ENCODE measurements around the gene NUP160. TPM values are rescaled to one million over a fixed set of nuclear protein-coding genes. Genes with fewer than 3 reads are reported as not detected.
"Not testable (repeated sequence)": the region's sequence is repeated elsewhere in the genome, so short reads cannot be mapped to it uniquely, and the experiment has no call there.

NUP160 gene
- total RNA-seq, 1 experiment from 2014 or later, result 74.1 TPM

GRCh38 chr11:47848700-47849155 lies 578 bp upstream of the NUP160 start:
- H3K27me3 ChIP-seq, result no peaks in the 10 kb centered on the region
- peaks cover 27% of the 10 kb centered on the region for H3K36me3 ChIP-seq
- DNase-seq, result no peak
- peaks cover 12% of the 10 kb centered on the region for H3K4me1 ChIP-seq
- H3K27ac ChIP-seq, result peak overlapping the region; percentile 90
- H3K9me3 ChIP-seq (replicated peaks), result no peaks in the 10 kb centered on the region
- peak overlapping the region; percentile 89 for H3K4me3 ChIP-seq

- Histone ChIP-seq H3K27ac (peak overlapping the region; percentile 90), H3K4me1 (peaks cover 10% of the 10 kb centered on the region), H3K4me3 (peak overlapping the region; percentile 89), H3K9me3 (replicated peaks) (no peaks in the 10 kb centered on the region), H3K36me3 (peaks cover 37% of the 10 kb centered on the region), H3K27me3 (no peaks in the 10 kb centered on the region)
- DNase-seq, result no peak
Measured at GRCh38 chr11:47847537-47847891, 636 bp downstream of the NUP160 start.

- DNase-seq, result no peak
- Histone ChIP-seq H3K4me3 (peak overlapping the region; percentile 89), H3K9me3 (replicated peaks) (no peaks in the 10 kb centered on the region), H3K4me1 (peaks cover 7% of the 10 kb centered on the region), H3K27ac (no peak overlapping the region), H3K27me3 (no peaks in the 10 kb centered on the region), H3K36me3 (peaks cover 43% of the 10 kb centered on the region)
Measured at GRCh38 chr11:47846998-47847397, 1.2 kb downstream of the NUP160 start.

- Histone ChIP-seq H3K27me3 (no peaks in the 10 kb centered on the region), H3K27ac (no peak overlapping the region), H3K4me3 (no peak overlapping the region), H3K36me3 (peaks cover 75% of the 10 kb centered on the region), H3K9me3 (replicated peaks) (no peaks in the 10 kb centered on the region), H3K4me1 (peaks cover 7% of the 10 kb centered on the region)
- DNase-seq, result no peak
Measured at GRCh38 chr11:47843361-47844055, 4.6 kb downstream of the NUP160 start.

- Histone ChIP-seq H3K27me3 (no peaks in the 10 kb centered on the region), H3K36me3 (peaks cover 81% of the 10 kb centered on the region), H3K27ac (no peak overlapping the region), H3K4me1 (peaks cover 7% of the 10 kb centered on the region), H3K4me3 (no peak overlapping the region), H3K9me3 (replicated peaks) (no peaks in the 10 kb centered on the region)
- DNase-seq, result no peak
Measured at GRCh38 chr11:47842749-47843148, 5.4 kb downstream of the NUP160 start.

- Histone ChIP-seq H3K27me3 (no peaks in the 10 kb centered on the region), H3K4me3 (no peak overlapping the region), H3K27ac (no peak overlapping the region), H3K9me3 (replicated peaks) (no peaks in the 10 kb centered on the region), H3K36me3 (peaks cover 93% of the 10 kb centered on the region), H3K4me1 (no peaks in the 10 kb centered on the region)
- DNase-seq, result no peak
Measured at GRCh38 chr11:47837929-47838328, 10.2 kb downstream of the NUP160 start.

- H3K4me3 ChIP-seq, result no peak overlapping the region
- H3K27ac ChIP-seq, result no peak overlapping the region
- no peaks in the 10 kb centered on the region for H3K9me3 ChIP-seq (replicated peaks)
- H3K27me3 ChIP-seq, result no peaks in the 10 kb centered on the region
- peaks cover 95% of the 10 kb centered on the region for H3K36me3 ChIP-seq
- DNase-seq, result no peak
- no peaks in the 10 kb centered on the region for H3K4me1 ChIP-seq
Measured at GRCh38 chr11:47837292-47837691, 10.9 kb downstream of the NUP160 start.

- not testable (repeated sequence) for H3K4me3 ChIP-seq; H3K9me3 ChIP-seq (replicated peaks); H3K27me3 ChIP-seq; H3K27ac ChIP-seq; DNase-seq; H3K4me1 ChIP-seq
- peaks cover 75% of the 10 kb centered on the region for H3K36me3 ChIP-seq
Measured at GRCh38 chr11:47830013-47830412, 18.1 kb downstream of the NUP160 start.

- no peaks in the 10 kb centered on the region for H3K9me3 ChIP-seq (replicated peaks)
- H3K4me3 ChIP-seq, result no peak overlapping the region
- H3K27ac ChIP-seq, result no peak overlapping the region
- peaks cover 71% of the 10 kb centered on the region for H3K36me3 ChIP-seq
- no peak for DNase-seq
- H3K27me3 ChIP-seq, result no peaks in the 10 kb centered on the region
- H3K4me1 ChIP-seq, result no peaks in the 10 kb centered on the region
Measured at GRCh38 chr11:47828284-47828683, 19.9 kb downstream of the NUP160 start.

- H3K9me3 ChIP-seq (replicated peaks); H3K27me3 ChIP-seq; DNase-seq; H3K4me3 ChIP-seq; H3K27ac ChIP-seq; H3K4me1 ChIP-seq: not testable (repeated sequence)
- H3K36me3 ChIP-seq, result peaks cover 58% of the 10 kb centered on the region
Measured at GRCh38 chr11:47822664-47823063, 25.5 kb downstream of the NUP160 start.

GRCh38 chr11:47819743-47820142 lies 28.4 kb downstream of the NUP160 start:
- Histone ChIP-seq H3K4me3 (no peak overlapping the region), H3K27me3 (no peaks in the 10 kb centered on the region), H3K36me3 (peaks cover 64% of the 10 kb centered on the region), H3K27ac (no peak overlapping the region), H3K9me3 (replicated peaks) (no peaks in the 10 kb centered on the region), H3K4me1 (no peaks in the 10 kb centered on the region)
- DNase-seq, result no peak

- no peaks in the 10 kb centered on the region for H3K4me1 ChIP-seq
- no peak for DNase-seq
- H3K27ac ChIP-seq, result no peak overlapping the region
- H3K27me3 ChIP-seq, result no peaks in the 10 kb centered on the region
- H3K9me3 ChIP-seq (replicated peaks), result no peaks in the 10 kb centered on the region
- no peak overlapping the region for H3K4me3 ChIP-seq
- H3K36me3 ChIP-seq, result peaks cover 81% of the 10 kb centered on the region
Measured at GRCh38 chr11:47800759-47801158, 47.4 kb downstream of the NUP160 start.

- Histone ChIP-seq H3K4me3 (no peak overlapping the region), H3K27ac (no peak overlapping the region), H3K9me3 (replicated peaks) (no peaks in the 10 kb centered on the region), H3K4me1 (peaks cover 9% of the 10 kb centered on the region), H3K27me3 (no peaks in the 10 kb centered on the region), H3K36me3 (peaks cover 82% of the 10 kb centered on the region)
- no peak for DNase-seq
Measured at GRCh38 chr11:47797633-47798032, 50.5 kb downstream of the NUP160 start.

GRCh38 chr11:47791774-47792430 lies 56.2 kb downstream of the NUP160 start:
- peaks cover 24% of the 10 kb centered on the region for H3K4me1 ChIP-seq
- H3K36me3 ChIP-seq, result peaks cover 62% of the 10 kb centered on the region
- H3K27me3 ChIP-seq, result no peaks in the 10 kb centered on the region
- H3K4me3 ChIP-seq, result no peak overlapping the region
- H3K27ac ChIP-seq, result peak overlapping the region; percentile 92
- DNase-seq, result peak; percentile 74 to 81
- no peaks in the 10 kb centered on the region for H3K9me3 ChIP-seq (replicated peaks)

- peaks cover 62% of the 10 kb centered on the region for H3K36me3 ChIP-seq
- H3K27me3 ChIP-seq, H3K27ac ChIP-seq: not testable (repeated sequence)
Measured at GRCh38 chr11:47790017-47790416, 58.1 kb downstream of the NUP160 start.

GRCh38 chr11:47788181-47788580 lies 60.0 kb downstream of the NUP160 start:
- H3K36me3 ChIP-seq, result peaks cover 62% of the 10 kb centered on the region
- peaks cover 19% of the 10 kb centered on the region for H3K4me1 ChIP-seq
- H3K9me3 ChIP-seq (replicated peaks), result no peaks in the 10 kb centered on the region
- no peak overlapping the region for H3K4me3 ChIP-seq
- DNase-seq, result no peak
- H3K27me3 ChIP-seq, result no peaks in the 10 kb centered on the region
- no peak overlapping the region for H3K27ac ChIP-seq

More at GRCh38 chr11:47790017-47790416, 58.1 kb downstream of the NUP160 start:
- not testable (repeated sequence) for H3K9me3 ChIP-seq (replicated peaks); H3K4me3 ChIP-seq; DNase-seq
- H3K4me1 ChIP-seq, result peaks cover 24% of the 10 kb centered on the region

All from SJCRH30 (cell line).